ENCODE results near the gene CNGA1.
A peak's percentile ranks its signal among the peaks of the same experiment; 100 is the strongest.
"Not testable (repeated sequence)": the region's sequence is repeated elsewhere in the genome, so short reads cannot be mapped to it uniquely, and the experiment has no call there.

The CNGA1 gene

DNA sequence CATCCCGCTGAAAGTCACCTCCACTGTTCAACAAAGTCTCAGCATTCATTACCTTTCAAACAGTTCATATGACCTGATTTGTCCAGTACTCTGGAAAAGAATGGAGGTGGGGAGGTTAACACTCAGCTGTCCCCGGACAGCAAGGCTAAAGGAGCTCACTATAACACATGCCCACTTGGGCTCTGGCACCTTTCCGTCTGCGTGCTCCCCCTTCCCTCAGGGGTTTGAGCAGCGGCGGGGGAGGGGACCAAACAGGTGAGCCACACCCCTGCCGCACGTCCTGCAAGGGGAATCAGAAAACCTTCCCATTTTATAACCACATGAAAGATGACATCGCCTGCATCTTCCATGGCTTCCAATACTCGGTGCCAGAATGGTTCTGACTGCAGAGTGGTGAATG is 62.2 kb downstream of the CNGA1 start:
- no peak for DNase-seq

DNA sequence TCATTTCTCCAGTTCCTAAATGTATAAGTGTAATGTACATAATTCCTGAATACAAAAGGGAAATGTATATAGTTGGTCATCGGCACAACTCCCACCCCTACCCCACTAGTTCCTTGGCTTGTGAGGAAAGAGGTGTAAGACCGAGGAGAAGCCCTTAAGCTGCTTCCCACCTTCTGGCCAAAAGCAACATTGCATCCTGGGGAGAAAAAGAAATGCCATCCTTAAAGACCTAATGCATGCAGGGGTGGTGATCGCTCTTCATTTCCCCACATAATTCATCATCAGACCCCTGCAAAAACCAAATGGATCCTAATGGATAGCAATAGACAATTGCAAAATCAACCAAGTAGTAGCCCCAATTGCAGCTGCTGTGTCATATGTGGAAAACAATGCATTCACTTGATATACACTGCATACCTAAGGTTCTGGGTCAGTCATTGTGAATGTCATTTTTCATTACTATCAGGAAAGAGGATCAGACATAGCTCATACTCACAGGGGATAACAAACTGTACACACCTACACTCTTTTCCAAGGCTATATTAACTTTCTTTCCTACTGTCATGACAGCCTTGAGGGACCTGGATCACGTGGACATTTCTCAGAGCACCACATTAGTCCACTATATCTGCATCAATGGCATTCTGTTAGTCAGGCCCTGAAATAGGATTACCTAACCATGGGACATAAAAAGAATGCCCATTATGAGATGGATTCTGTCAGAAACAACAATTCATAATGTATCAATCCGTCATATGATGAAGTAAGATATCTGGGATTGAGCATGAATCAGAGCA is 70.4 kb downstream of the CNGA1 start:
- DNase-seq = no peak

DNA sequence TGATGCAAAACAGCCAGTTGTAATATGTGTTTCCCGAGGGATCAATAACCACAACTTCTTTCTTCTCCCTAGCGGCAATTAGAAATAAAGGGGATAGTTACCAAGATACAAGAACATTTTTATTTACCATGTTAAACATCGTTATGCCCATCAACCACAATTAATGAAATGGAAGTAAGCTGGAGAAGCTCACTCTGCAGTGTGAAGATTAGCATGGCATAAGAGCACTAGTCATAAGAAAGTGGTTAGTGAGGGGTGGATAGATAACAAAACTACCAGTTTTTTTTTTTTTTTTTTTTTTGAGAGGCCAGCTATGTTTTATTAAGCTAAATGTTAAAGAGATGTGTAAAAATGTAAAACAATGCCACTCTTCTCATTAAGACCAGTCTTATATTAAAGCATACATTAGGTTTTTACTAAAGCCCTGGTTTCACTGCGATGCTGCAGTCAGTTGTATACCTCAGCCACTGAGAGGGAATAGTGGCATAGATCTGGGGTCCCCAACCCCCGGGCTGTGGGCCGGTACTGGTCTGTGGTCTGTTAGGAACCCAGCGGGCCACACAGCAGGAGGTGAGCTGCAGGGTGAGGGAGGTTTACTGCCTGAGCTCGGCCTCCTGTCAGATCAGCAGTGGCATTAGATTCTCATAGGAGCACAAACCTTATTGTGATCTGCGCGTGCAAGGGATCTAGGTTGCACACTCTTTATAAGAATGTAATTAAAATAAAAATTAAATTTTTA is 74.2 kb downstream of the CNGA1 start:
- no peak for DNase-seq

DNA sequence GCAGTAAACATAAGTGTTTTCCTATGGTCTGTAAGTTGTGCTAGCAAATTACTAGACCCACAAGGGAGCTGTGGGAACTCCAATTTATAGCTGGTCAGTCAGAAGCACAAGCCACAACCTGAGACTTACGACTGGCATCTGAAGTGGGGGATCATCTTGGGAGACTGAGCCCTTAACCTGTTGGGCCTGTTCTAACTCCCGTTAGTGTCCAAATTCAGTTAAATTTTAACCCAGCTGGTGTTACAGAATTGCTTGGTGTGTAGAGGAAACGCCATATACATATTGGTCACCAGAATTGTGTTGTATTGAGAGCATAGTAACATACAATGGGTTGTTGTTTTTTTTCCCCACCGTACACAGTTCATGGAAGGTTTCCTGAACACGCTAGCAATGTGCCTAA is 77.0 kb downstream of the CNGA1 start:
- no peak for DNase-seq

DNA sequence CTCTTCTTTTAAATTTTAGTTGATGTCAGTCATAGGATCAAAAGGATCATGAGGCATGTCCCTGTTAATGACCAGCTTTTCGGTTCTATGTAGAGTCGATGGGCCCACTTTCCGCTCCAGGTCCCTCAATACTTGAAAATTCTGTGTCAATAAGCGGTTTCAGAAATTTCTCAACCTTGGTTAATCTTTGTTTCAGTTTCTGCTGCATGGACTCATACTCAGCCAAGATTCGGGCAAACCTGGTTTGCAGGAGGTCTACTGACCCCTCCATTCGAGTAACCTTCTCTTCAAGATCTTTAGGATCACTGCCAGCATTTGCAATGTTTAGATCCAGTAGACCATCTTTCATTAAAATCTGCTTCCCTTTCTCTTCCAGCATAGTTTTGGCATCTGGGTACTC is 80.1 kb downstream of the CNGA1 start:
- DNase-seq = no peak

DNA sequence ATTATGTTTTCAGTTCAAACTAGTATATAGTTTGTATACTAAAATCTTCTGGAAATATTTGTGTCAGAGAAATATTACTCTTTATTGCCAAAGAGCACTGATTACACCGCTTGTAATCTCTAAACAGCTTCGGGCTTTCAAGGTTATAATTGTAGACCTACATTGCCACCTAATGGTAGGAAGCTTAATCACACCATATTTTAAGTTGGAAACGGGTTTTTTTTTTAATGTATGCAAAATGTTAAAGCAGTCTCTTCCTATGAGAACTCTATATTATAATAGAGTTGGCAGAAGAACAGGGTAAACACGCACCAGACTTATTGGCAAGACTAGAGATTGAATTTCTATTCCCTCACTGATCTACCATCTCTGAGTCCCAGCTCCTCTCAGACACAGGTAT is 82.6 kb downstream of the CNGA1 start:
- DNase-seq = no peak

GRCh38 chr4:47930971-47931804 is 85.3 kb downstream of the CNGA1 start:
- no peak for DNase-seq

- no peak for DNase-seq
These were observed 86.7 kb downstream of the CNGA1 start for GRCh38 chr4:47929682-47930201.

DNA sequence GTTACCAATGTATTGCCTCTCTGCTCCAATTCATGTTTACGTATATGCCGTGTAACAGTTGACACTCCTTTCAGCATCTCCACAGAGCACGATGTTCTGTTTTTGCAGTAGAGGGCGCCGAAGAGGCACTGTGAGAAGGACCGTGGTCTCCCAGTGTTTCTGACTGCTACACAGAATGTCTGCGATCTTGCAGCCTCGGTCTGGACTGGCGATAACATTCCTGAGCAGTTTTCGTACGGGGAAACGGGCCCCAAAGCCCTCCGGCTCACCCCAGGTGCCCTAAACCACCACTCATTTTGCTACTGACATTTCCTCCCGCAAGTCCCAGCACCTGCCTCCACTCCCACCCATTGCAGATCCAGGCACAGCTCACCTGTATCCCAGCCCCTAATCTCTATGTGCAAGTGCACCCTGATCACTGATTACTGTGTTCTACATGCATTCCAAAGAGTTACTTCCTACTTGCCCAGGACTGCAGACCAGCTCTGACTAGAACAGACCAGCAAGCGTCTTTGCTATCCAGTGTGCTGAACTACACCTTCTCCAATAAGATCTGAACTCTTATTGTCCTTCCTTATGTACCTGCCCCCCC is 89.7 kb downstream of the CNGA1 start:
- DNase-seq = peak in 3 of 4 experiments; percentile 5 to 11 (median 6)

- not testable (repeated sequence) for DNase-seq
These were observed 93.2 kb downstream of the CNGA1 start for GRCh38 chr4:47923261-47923608.

- not testable (repeated sequence) for DNase-seq
These were observed 93.8 kb downstream of the CNGA1 start for GRCh38 chr4:47922436-47923260.

GRCh38 chr4:47917163-47917562 is 99.3 kb downstream of the CNGA1 start:
- not testable (repeated sequence) for DNase-seq

- DNase-seq = no peak
These were observed 101.1 kb downstream of the CNGA1 start for GRCh38 chr4:47915378-47915777.

- no peak for DNase-seq
These were observed 101.6 kb downstream of the CNGA1 start for GRCh38 chr4:47914926-47915237.

DNA sequence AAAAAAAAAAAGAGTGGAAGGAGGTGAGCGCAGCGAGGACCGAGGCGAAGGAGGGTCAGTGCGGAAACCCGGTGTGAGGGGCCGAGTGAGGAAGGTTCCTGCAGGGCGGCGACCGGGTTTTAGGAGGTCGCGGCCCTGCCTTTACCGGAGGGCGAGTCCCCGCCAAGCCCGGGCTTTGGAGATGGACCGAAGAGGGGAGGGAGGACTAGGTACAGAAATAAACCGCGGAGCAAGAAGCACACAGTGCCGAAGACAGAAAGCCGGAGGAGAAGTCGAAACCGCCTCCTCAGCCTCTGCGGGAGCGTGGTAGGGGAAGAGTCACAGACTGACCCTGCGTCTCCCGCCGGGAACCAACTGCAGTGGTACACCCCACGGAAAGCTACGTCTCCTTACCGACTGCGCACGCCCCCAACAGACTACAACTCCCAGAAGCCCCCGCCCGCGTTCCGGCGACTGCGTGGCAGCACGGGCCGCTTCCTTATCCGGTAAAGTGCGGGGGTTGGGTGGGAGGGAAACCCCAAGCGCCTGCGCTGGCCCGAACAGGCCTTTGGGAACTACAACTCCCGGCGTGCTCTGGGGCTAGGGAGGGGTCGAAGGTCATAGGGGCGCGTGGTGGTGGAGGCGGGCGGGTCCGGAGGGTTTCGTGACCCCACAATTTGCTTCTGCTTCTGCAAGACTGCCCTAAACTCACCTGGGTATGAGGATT is 102.1 kb downstream of the CNGA1 start, which contains the start of gene NFXL1:
NFXL1 (minus strand) TSS at position 364 of the 706 bp plus-strand sequence. CDS start 380 bp downstream, outside the sequence.
- peak; percentile 92 to 96 (median 94) for DNase-seq

- peak; percentile 3 to 25 (median 11) for DNase-seq
These were observed 102.6 kb downstream of the CNGA1 start for GRCh38 chr4:47913861-47914219.

GRCh38 chr4:47913330-47913729 is 103.2 kb downstream of the CNGA1 start:
- no peak for DNase-seq

GRCh38 chr4:47907089-47907646 is 109.3 kb downstream of the CNGA1 start:
- no peak for DNase-seq

- no peak for DNase-seq
These were observed 116.8 kb downstream of the CNGA1 start for GRCh38 chr4:47899639-47900038.

GRCh38 chr4:47891928-47892327 is 124.6 kb downstream of the CNGA1 start:
- no peak for DNase-seq
